DOHH2 (cell line): ENCODE results near the gene CREBZF.

Experiments used
- H3F3A ChIP-seq: fragments of 200-600 bp; sonication (generic), shearing (Covaris generic); 2 replicates; pipeline ENCODE4 v1.6.0; 2016; ENCODE audit warnings: antibody characterized with exemption, mild to moderate bottlenecking; ENCODE audit not compliant: control insufficient read depth, insufficient read depth
- H3K27ac ChIP-seq: fragments of 200-600 bp; sonication (generic); 2 replicates; pipeline ENCODE4 v1.5.1; 2014; ENCODE audit warnings: low read depth, mild to moderate bottlenecking, low read length, moderate library complexity
- H3K27me3 ChIP-seq: fragments of 200-600 bp; sonication (generic); 2 replicates; pipeline ENCODE4 v1.6.1; 2014; ENCODE audit warnings: mild to moderate bottlenecking, low read length, mixed read lengths; ENCODE audit not compliant: control insufficient read depth
- H3K36me3 ChIP-seq: fragments of 200-600 bp; sonication (generic); 2 replicates; pipeline ENCODE4 v1.6.1; 2014; ENCODE audit warnings: mild to moderate bottlenecking, low read length, moderate library complexity, mixed read lengths; ENCODE audit not compliant: control insufficient read depth
- H3K4me1 ChIP-seq: fragments of 200-600 bp; sonication (generic); 2 replicates; pipeline ENCODE4 v1.6.1; 2014; ENCODE audit warnings: mild to moderate bottlenecking, low read length, mixed read lengths; ENCODE audit not compliant: control insufficient read depth
- H3K4me2 ChIP-seq: fragments of 200-600 bp; sonication (generic); 2 replicates; pipeline ENCODE4 v1.6.0; 2014; ENCODE audit warnings: mild to moderate bottlenecking, low read length, moderate library complexity
- H3K4me3 ChIP-seq: fragments of 200-600 bp; sonication (generic); 2 replicates; pipeline ENCODE4 v1.5.1; 2014; ENCODE audit warnings: mild to moderate bottlenecking, low read length, mixed read lengths
- H3K79me2 ChIP-seq: fragments of 200-600 bp; sonication (generic); 2 replicates; pipeline ENCODE4 v1.6.1; 2014; ENCODE audit warnings: mild to moderate bottlenecking, low read length, mixed read lengths; ENCODE audit not compliant: control insufficient read depth
- H3K9me2 ChIP-seq: fragments of 200-600 bp; sonication (generic); replicated peaks from 2 replicates; pipeline ENCODE4 v1.6.1; 2014; ENCODE audit warnings: mild to moderate bottlenecking, low read length, mixed read lengths; ENCODE audit not compliant: control insufficient read depth
- H3K9me3 ChIP-seq: fragments of 200-600 bp; sonication (generic); 2 replicates; pipeline ENCODE4 v1.6.1; 2014; ENCODE audit warnings: antibody characterized with exemption, low read length, mixed read lengths; ENCODE audit not compliant: control insufficient read depth, insufficient read depth
- H4K20me1 ChIP-seq: fragments of 200-600 bp; sonication (generic); 2 replicates; pipeline ENCODE4 v1.6.0; 2014; ENCODE audit warnings: low read depth, mild to moderate bottlenecking, antibody characterized with exemption, low read length, moderate library complexity; ENCODE audit not compliant: control insufficient read depth, insufficient read depth
- EZH2phosphoT487 ChIP-seq: fragments of 200-600 bp; sonication (generic); IDR thresholded peaks from 2 replicates; pipeline ENCODE4 v1.6.1; 2017; ENCODE audit warnings: borderline replicate concordance, mild to moderate bottlenecking, antibody characterized with exemption, low read length, moderate library complexity, mixed read lengths
- TF ChIP-seq, protein P1 (sequence below): fragments of 200-600 bp; sonication (generic); IDR thresholded peaks from one replicate; pipeline ENCODE4 v1.5.1; 2014; ENCODE audit warnings: antibody characterized with exemption, mild to moderate bottlenecking, low read depth, low read length; ENCODE audit not compliant: poor library complexity, severe bottlenecking

The CREBZF gene

DNA sequence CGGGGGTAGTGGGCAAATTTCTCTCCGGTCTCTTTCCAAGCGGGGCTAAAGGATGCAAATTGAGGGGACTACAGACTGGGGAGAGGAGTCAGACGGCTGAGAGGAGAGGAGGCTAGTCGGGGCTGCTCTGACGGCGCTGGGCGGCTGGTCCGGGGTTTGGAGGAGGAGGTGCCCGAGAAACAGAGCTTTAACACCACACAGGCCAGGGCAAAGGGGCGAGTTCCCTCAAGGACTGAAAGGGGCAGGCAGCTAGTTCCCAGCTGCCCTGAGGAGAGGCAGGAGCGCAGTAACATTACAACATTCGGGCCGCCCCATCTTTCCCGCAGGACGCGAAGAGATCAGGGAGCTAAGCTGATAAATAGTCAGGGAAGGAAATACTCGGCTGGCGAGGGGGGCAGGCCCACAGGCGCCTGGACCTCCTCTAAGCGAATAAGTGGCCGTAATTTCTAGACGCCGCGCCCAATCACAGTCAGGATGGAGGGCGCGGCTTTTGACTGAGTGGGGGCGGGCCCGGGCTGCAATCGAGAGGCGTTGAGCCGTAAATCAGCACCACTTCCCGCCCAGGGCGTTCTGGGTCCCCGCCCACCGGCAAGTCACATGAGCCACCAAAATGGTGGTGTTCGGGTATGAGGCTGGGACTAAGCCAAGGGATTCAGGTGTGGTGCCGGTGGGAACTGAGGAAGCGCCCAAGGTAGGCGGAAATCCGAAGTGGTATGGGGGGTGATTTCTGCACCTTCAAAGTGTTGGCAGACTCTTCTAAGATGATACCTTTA lies 36.7 kb downstream of the CREBZF start, which contains the start of gene TMEM126B:
TMEM126B (plus strand) TSS at position 596 of the 773 bp plus-strand sequence; CDS start at position 611, 15 bp downstream.
- peak within 1 kb of the TSS; percentile 93 for H3K4me2 ChIP-seq
- H3F3A ChIP-seq: peaks cover 4% of the 10 kb centered on the region; the same call in 1 of the 2 replicates
- peaks cover 31% of the 10 kb centered on the region for H3K4me1 ChIP-seq
- H3K27ac ChIP-seq: peak within 1 kb of the TSS; percentile 41
- peaks cover 44% of the 10 kb centered on the region for H3K79me2 ChIP-seq
- TF ChIP-seq EZH2phosphoT487: no peak
- TF ChIP-seq, protein P1, sequence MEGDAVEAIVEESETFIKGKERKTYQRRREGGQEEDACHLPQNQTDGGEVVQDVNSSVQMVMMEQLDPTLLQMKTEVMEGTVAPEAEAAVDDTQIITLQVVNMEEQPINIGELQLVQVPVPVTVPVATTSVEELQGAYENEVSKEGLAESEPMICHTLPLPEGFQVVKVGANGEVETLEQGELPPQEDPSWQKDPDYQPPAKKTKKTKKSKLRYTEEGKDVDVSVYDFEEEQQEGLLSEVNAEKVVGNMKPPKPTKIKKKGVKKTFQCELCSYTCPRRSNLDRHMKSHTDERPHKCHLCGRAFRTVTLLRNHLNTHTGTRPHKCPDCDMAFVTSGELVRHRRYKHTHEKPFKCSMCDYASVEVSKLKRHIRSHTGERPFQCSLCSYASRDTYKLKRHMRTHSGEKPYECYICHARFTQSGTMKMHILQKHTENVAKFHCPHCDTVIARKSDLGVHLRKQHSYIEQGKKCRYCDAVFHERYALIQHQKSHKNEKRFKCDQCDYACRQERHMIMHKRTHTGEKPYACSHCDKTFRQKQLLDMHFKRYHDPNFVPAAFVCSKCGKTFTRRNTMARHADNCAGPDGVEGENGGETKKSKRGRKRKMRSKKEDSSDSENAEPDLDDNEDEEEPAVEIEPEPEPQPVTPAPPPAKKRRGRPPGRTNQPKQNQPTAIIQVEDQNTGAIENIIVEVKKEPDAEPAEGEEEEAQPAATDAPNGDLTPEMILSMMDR: no peak
- peaks cover 19% of the 10 kb centered on the region for H3K36me3 ChIP-seq
- H3K9me2 ChIP-seq: no peaks in the 10 kb centered on the region
- no peaks in the 10 kb centered on the region for H4K20me1 ChIP-seq
- peak within 1 kb of the TSS; percentile 97 for H3K4me3 ChIP-seq
- H3K27me3 ChIP-seq: no peaks in the 10 kb centered on the region
- no peaks in the 10 kb centered on the region for H3K9me3 ChIP-seq

DNA sequence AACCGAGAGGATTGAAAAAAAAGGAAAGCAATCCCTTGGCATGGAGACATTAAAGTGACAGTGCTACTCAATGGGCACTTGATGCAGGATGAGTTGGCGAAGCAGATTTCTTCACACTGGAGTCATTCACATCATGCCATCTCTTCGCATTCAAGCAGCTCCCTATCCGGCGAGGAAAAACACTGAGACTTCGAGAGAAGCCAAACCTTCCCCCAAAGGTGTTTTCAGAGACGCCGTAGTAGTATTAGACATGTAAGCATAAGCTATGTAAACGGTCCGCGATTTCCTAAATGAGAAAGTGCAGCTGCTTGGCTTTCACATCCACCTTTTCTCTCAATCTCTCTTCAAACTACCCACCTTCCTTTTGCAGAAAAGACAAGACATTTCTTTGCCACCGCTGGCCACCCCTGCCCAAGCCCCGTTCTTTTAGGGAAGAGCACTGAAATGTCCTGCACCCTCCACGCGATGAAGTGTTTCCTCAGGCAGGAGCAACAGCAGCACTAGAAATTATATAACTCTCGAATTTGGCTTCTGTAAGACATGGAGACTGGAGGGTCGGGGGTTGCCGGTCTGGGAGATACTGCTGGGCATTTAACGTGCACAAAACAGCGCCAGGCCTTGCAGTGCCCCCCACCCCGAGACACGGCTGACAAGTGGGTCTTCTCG lies 37.5 kb downstream of the CREBZF start, which contains the start of gene DLG2:
DLG2 (minus strand) TSS at position 13 of the 666 bp plus-strand sequence.
- Histone ChIP-seq H3K9me2 (no peaks in the 10 kb centered on the region), H3K9me3 (no peaks in the 10 kb centered on the region), H4K20me1 (no peaks in the 10 kb centered on the region), H3K4me2 (peak within 1 kb of the TSS; percentile 93), H3K27ac (peak within 1 kb of the TSS; percentile 41), H3K36me3 (peaks cover 19% of the 10 kb centered on the region), H3K27me3 (no peaks in the 10 kb centered on the region), H3K79me2 (peaks cover 44% of the 10 kb centered on the region), H3F3A (peaks cover 4% of the 10 kb centered on the region; the same call in 1 of the 2 replicates), H3K4me1 (peaks cover 31% of the 10 kb centered on the region), H3K4me3 (peak within 1 kb of the TSS; percentile 97)
- TF ChIP-seq, protein P1: no peak
- no peak for TF ChIP-seq EZH2phosphoT487

DNA sequence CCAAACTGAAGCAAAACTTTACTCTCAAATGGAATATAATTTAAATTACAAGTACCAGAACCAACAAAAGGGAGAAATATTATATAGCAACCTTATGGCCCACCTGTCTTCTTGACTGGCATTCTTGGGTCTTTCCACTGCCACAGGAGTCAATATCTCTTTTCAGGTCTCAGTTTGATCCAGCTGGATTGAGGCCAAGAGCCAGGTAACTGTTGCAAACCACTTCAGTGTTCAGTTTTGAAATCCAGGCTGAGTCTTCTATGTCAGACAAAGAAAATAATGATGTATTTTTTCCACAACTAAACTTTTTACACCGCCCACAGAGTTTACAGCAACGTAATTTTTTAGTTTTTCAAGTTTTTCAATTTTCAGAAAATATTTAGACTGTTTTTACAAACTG lies 38.4 kb downstream of the CREBZF start:
- Histone ChIP-seq H3K9me3 (no peaks in the 10 kb centered on the region), H3K36me3 (peaks cover 11% of the 10 kb centered on the region), H3K27ac (no peak overlapping the region), H3K79me2 (peaks cover 36% of the 10 kb centered on the region), H3K4me3 (peak overlapping the region; percentile 97; the same call in 1 of the 2 replicates), H4K20me1 (no peaks in the 10 kb centered on the region), H3F3A (peaks cover 4% of the 10 kb centered on the region; the same call in 1 of the 2 replicates), H3K4me1 (peaks cover 31% of the 10 kb centered on the region), H3K27me3 (no peaks in the 10 kb centered on the region), H3K4me2 (peak overlapping the region; percentile 93), H3K9me2 (no peaks in the 10 kb centered on the region)
- TF ChIP-seq, protein P1: no peak
- no peak for TF ChIP-seq EZH2phosphoT487
